SK-N-SH (cell line): ENCODE results near the gene TMEM30A.

ENCODE experiments used
- CHD2 ChIP-seq: fragments of 150-350 bp; IDR thresholded peaks from 2 replicates; pipeline ENCODE4 v1.6.1; 2018; ENCODE audit warnings: low read length; ENCODE audit not compliant: partially characterized antibody
- CTCF ChIP-seq: fragments of 200-600 bp; sonication (generic); IDR thresholded peaks from 2 replicates; pipeline ENCODE4 v1.6.1; 2017; ENCODE audit warnings: antibody characterized with exemption, mild to moderate bottlenecking, moderate library complexity
- ELF1 ChIP-seq: IDR thresholded peaks from 2 replicates; pipeline ENCODE4 v1.4.0; 2012
- MAX ChIP-seq: IDR thresholded peaks from 2 replicates; pipeline ENCODE4 v1.4.0; 2012; ENCODE audit warnings: low read depth
- MXI1 ChIP-seq: IDR thresholded peaks from 2 replicates; pipeline ENCODE4 v1.6.1; 2012; ENCODE audit warnings: mild to moderate bottlenecking, low read depth, low read length, improper control_type of control experiment
- NFIC ChIP-seq: IDR thresholded peaks from 2 replicates; pipeline ENCODE4 v1.4.0; 2012; ENCODE audit warnings: borderline replicate concordance
- POLR2AphosphoS5 ChIP-seq: IDR thresholded peaks from 2 replicates; pipeline ENCODE4 v1.6.1; 2012; ENCODE audit warnings: low read depth, low read length
- RAD21 ChIP-seq: IDR thresholded peaks from 2 replicates; pipeline ENCODE4 v1.6.1; 2012; ENCODE audit warnings: mild to moderate bottlenecking, low read length
- REST ChIP-seq: IDR thresholded peaks from 2 replicates; pipeline ENCODE4 v1.6.1; 2012; ENCODE audit warnings: mild to moderate bottlenecking, low read depth, low read length, moderate library complexity
- RFX5 ChIP-seq: IDR thresholded peaks from 2 replicates; pipeline ENCODE4 v1.6.1; 2012; ENCODE audit warnings: mild to moderate bottlenecking, improper control_type of control experiment, low read length
- RXRA ChIP-seq: IDR thresholded peaks from 2 replicates; pipeline ENCODE4 v1.4.0; 2012; ENCODE audit warnings: low read depth, mild to moderate bottlenecking, borderline replicate concordance
- SMC3 ChIP-seq: IDR thresholded peaks from 2 replicates; pipeline ENCODE4 v1.6.1; 2012; ENCODE audit warnings: low read depth, low read length, improper control_type of control experiment
- TAF1 ChIP-seq: IDR thresholded peaks from 2 replicates; pipeline ENCODE4 v1.6.1; 2012; ENCODE audit warnings: low read depth, mild to moderate bottlenecking, low read length, moderate library complexity, borderline replicate concordance
- TEAD4 ChIP-seq: IDR thresholded peaks from 2 replicates; pipeline ENCODE4 v1.4.0; 2012; ENCODE audit warnings: mild to moderate bottlenecking, borderline replicate concordance; ENCODE audit not compliant: insufficient read depth

- no peak for TF ChIP-seq CTCF
- no peak for TF ChIP-seq SMC3
- TF ChIP-seq MAX, result no peak
- no peak for TF ChIP-seq RFX5
- no peak for TF ChIP-seq MXI1
- TF ChIP-seq RXRA, result no peak
- no peak for TF ChIP-seq ELF1
- TF ChIP-seq CHD2, result no peak
- no peak for TF ChIP-seq NFIC
- no peak for TF ChIP-seq TEAD4
- no peak for TF ChIP-seq REST
- TF ChIP-seq TAF1, result no peak
- TF ChIP-seq POLR2AphosphoS5, result no peak
- no peak for TF ChIP-seq RAD21
These were observed 40.5 kb downstream of the TMEM30A start for GRCh38 chr6:75244063-75244584.
